H1 (cell line): Measurements from ENCODE around the gene OR1I1.

ENCODE experiments used
- BACH1 ChIP-seq: IDR thresholded peaks from 2 replicates; pipeline ENCODE4 v1.6.1; 2012; ENCODE audit warnings: low read length, improper control_type of control experiment
- CBX5 ChIP-seq: fragments of 300-800, 300-1000 bp; sonication (generic); IDR thresholded peaks from 2 replicates; pipeline ENCODE4 v1.7.1; 2016; ENCODE audit warnings: antibody characterized with exemption, low read length, low read depth
- CHD2 ChIP-seq: IDR thresholded peaks from 2 replicates; pipeline ENCODE4 v1.6.1; 2012; ENCODE audit warnings: low read length, improper control_type of control experiment
- EZH2 ChIP-seq: fragments of 200-600 bp; sonication (generic); IDR thresholded peaks from 2 replicates; pipeline ENCODE4 v1.7.1; 2012; ENCODE audit warnings: low read depth, mild to moderate bottlenecking, moderate library complexity, low read length, inconsistent platforms; ENCODE audit not compliant: severe bottlenecking
- FOSL1 ChIP-seq: IDR thresholded peaks from 2 replicates; pipeline ENCODE4 v1.6.1; 2011; ENCODE audit warnings: mild to moderate bottlenecking, low read depth, low read length, moderate library complexity; ENCODE audit not compliant: insufficient read depth
- GABPA ChIP-seq: IDR thresholded peaks from 2 replicates; pipeline ENCODE4 v1.6.1; 2011; ENCODE audit warnings: mild to moderate bottlenecking, low read length, moderate library complexity, borderline replicate concordance; ENCODE audit not compliant: insufficient read depth
- HDAC2 ChIP-seq, 2 experiments: fragments of 300-600 bp in 1 of 2; sonication (generic) in 1 of 2; IDR thresholded peaks; 2 replicates each; pipeline ENCODE4 v1.6.1; 2011 to 2012; ENCODE audit warnings: low read depth in 2 of 2, low read length in 2 of 2, mild to moderate bottlenecking in 2 of 2, moderate library complexity in 2 of 2, borderline replicate concordance in 1 of 2, inconsistent platforms in 1 of 2
- POLR2A ChIP-seq, 2 experiments: IDR thresholded peaks; 1 replicate in 1 of 2; 2 replicates in 1 of 2; pipeline ENCODE4 v1.6.1; 2011; ENCODE audit warnings: low read depth in 2 of 2, low read length in 2 of 2, mild to moderate bottlenecking in 2 of 2; ENCODE audit errors: control extremely low read depth in 1 of 2
- POLR2AphosphoS5 ChIP-seq: IDR thresholded peaks from 2 replicates; pipeline ENCODE4 v1.6.1; 2011; ENCODE audit warnings: low read depth, low read length
- POU5F1 ChIP-seq: IDR thresholded peaks from 2 replicates; pipeline ENCODE4 v1.6.1; 2011; ENCODE audit warnings: low read depth, mild to moderate bottlenecking, low read length, moderate library complexity
- SIN3A ChIP-seq, 2 experiments: IDR thresholded peaks in 1 of 2; conservative IDR thresholded peaks in 1 of 2; 2 replicates each; pipeline ENCODE4 v1.6.1; 2011 to 2012; ENCODE audit warnings: low read length in 2 of 2, improper control_type of control experiment in 1 of 2, low read depth in 1 of 2, mild to moderate bottlenecking in 1 of 2
- TAF1 ChIP-seq: IDR thresholded peaks from 2 replicates; pipeline ENCODE4 v1.6.1; 2011; ENCODE audit warnings: mild to moderate bottlenecking, low read depth, low read length
- TF ChIP-seq, protein P1 (sequence below), 3 experiments: IDR thresholded peaks; 1 replicate in 2 of 3; 2 replicates in 1 of 3; pipeline versions ENCODE4 v1.5.1 to v1.6.1; 2011; ENCODE audit warnings: low read length in 3 of 3, mild to moderate bottlenecking in 3 of 3, inconsistent platforms in 2 of 3, low read depth in 1 of 3, moderate library complexity in 1 of 3; ENCODE audit not compliant: insufficient read depth in 1 of 3; ENCODE audit errors: control extremely low read depth in 1 of 3

DNA sequence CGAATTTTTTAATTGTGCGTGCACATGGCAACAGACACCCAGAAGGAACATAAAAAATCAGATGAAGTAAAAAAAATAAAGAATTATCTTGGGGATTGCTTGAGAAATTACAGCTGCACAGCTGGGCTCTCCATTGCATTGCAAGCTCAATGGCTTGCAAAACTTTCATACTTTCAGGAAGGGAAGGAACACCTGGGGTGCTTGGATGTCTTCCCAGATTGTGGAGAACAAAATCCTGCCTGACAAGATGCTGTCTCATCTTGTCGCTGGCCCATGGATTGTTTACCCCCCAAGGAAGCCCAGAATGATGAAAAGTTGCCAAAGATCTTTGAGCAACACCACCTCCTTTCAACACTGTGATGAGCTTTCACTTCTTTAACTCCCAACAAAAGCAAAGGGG is 43.7 kb upstream of the OR1I1 start:
- TF ChIP-seq BACH1 (no peak), GABPA (no peak), CBX5 (no peak), POU5F1 (no peak), TAF1 (no peak), CHD2 (no peak), HDAC2 (IDR thresholded peaks at IDR 0.05; ENCODE audit: borderline replicate concordance in 1 of 2, low read depth in 2 of 2, low read length in 2 of 2) (no peak), POLR2AphosphoS5 (no peak), POLR2A (IDR thresholded peaks at IDR 0.05; ENCODE audit: control extremely low read depth in 1 of 2, low read depth in 2 of 2, low read length in 2 of 2) (no peak), EZH2 (no peak), SIN3A (conservative IDR thresholded peaks at IDR 0.05 in 1 of 2, IDR thresholded peaks at IDR 0.05 in 1 of 2; ENCODE audit: low read depth in 1 of 2, low read length in 2 of 2) (no peak), FOSL1 (no peak)
- TF ChIP-seq, protein P1, sequence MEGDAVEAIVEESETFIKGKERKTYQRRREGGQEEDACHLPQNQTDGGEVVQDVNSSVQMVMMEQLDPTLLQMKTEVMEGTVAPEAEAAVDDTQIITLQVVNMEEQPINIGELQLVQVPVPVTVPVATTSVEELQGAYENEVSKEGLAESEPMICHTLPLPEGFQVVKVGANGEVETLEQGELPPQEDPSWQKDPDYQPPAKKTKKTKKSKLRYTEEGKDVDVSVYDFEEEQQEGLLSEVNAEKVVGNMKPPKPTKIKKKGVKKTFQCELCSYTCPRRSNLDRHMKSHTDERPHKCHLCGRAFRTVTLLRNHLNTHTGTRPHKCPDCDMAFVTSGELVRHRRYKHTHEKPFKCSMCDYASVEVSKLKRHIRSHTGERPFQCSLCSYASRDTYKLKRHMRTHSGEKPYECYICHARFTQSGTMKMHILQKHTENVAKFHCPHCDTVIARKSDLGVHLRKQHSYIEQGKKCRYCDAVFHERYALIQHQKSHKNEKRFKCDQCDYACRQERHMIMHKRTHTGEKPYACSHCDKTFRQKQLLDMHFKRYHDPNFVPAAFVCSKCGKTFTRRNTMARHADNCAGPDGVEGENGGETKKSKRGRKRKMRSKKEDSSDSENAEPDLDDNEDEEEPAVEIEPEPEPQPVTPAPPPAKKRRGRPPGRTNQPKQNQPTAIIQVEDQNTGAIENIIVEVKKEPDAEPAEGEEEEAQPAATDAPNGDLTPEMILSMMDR (IDR thresholded peaks at IDR 0.05; ENCODE audit: control extremely low read depth in 1 of 3, insufficient read depth in 1 of 3, low read depth in 1 of 3, low read length in 3 of 3) = no peak
